ENCODE measurements around the gene PIERCE2. TPM values are rescaled to one million over a fixed set of nuclear protein-coding genes. Genes with fewer than 3 reads are reported as not detected.
"Not testable (repeated sequence)": the region's sequence is repeated elsewhere in the genome, so short reads cannot be mapped to it uniquely, and the experiment has no call there.

The PIERCE2 gene
- total RNA-seq = not detected in 2 replicates

- intact Hi-C loops (cut with micrococcal nuclease) = loop anchor here (1.0 to 5.0 kb wide), 13 partner anchors 27 to 835 kb away; partner anchors contain the start of genes PIGB, PIGBOS1 and RFX7
Observed at GRCh38 chr15:55408012-55408928, at the start of gene PIERCE2, which contains the start of gene CCPG1. TSS of gene PIERCE2 (plus strand) at chr15:55408495. CDS start at chr15:55408769, 274 bp downstream. TSS of gene CCPG1 (minus strand) at chr15:55408359. CDS start at chr15:55389424, 18,935 bp downstream.

- intact Hi-C loops (cut with micrococcal nuclease) = no loop called here
Observed at GRCh38 chr15:55360256-55360655, 48.0 kb upstream of the PIERCE2 start.

DNA sequence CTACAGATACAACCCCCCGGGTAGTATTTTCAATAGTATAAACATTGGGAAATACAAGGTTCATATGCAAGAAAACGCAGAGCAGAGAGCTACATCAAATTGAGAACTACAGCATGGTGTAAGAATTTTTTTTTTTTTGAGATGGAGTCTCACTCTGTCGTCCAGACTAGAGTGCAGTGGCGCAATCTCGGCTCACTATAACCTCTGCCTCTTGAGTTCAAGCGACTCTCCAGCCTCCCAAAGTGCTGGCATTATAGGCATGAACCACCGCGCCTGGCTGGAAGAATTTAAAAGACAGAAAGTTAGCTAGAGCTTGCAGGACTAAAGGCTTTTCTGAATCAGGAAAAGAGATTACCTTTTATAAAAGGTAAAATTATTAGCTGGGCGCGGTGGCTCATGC is 47.2 kb upstream of the PIERCE2 start:
- intact Hi-C loops (cut with micrococcal nuclease) = no loop called here

GRCh38 chr15:55362641-55363040 is 45.7 kb upstream of the PIERCE2 start:
- intact Hi-C loops (cut with micrococcal nuclease) = no loop called here

DNA sequence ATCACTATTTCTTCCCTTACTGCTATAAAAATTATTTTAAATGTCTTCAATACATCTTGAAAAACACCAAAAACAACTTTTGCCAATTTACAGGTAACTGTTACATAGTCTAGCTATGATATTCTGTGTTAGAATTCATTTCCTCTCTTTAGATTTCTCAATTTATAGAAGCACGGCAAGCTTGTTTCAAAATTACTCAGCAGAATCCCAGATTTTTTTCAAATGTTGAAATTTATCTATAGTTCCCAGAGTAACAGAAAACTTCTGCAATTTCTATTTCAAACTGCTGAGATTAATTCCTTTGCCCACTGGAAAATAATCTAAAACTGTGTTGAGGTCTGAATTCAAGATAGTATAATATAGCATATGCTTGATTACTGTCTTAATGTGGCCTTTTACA is 41.3 kb upstream of the PIERCE2 start:
- intact Hi-C loops (cut with micrococcal nuclease) = no loop called here

DNA sequence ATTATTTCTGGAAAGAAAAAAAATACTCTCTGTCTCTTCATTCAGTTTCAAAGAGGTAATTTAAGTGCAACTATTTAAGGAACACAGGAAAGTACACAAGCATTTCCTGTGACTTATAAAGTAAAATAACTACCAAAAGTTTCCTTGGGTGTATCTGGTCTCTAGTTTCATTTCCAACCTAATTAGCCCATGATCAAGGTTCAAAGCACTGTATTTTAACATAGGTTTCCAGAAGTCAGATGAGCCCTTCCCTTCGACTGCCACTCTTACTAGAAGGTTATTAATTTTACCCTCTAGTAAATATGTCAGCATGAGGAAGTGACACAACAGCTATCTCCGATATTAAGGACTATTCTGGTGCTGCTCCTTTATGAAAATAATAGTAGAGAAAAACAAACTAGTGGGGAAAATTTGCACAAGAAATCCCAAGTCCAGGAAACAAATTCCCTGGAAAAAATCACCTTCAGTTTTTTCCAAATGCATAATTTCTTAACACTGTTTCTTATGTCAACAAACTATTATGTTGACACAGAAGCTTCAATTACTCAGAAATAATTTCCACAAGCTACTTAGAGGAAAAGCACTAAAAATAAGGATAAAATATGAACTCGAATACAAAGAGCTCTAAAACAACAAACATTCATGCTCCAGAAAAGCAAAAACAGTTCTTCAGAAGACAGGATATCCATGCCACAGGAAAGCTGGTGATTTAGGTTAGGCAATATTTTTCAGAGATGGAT is 35.4 kb upstream of the PIERCE2 start:
- intact Hi-C loops (cut with micrococcal nuclease) = no loop called here

DNA sequence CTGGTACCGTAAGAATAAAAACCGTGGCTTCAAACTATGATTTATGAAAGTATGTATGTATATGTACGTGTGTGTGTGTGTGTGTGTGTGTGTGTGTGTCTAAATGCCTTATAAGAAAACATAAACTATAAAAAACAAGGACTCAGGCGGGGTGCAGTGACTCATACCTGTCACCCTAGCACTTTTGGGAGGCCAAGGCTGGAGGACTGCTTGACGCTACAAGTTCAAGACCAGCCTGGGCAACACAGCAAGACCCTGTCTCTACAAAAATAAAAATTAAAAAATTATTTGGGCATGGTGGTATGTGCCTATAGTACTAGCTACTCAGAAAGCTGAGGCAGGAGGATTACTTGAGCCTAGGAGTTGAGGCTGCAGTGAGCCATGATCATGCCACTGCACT is 29.2 kb upstream of the PIERCE2 start:
- intact Hi-C loops (cut with micrococcal nuclease) = loop anchor here (2.0 kb wide), 1 partner anchor 56 kb away; no protein-coding TSS in a partner anchor

GRCh38 chr15:55381595-55381994 is 26.7 kb upstream of the PIERCE2 start:
- intact Hi-C loops (cut with micrococcal nuclease) = no loop called here

- intact Hi-C loops (cut with micrococcal nuclease) = no loop called here
Observed at GRCh38 chr15:55383687-55384086, 24.6 kb upstream of the PIERCE2 start.

DNA sequence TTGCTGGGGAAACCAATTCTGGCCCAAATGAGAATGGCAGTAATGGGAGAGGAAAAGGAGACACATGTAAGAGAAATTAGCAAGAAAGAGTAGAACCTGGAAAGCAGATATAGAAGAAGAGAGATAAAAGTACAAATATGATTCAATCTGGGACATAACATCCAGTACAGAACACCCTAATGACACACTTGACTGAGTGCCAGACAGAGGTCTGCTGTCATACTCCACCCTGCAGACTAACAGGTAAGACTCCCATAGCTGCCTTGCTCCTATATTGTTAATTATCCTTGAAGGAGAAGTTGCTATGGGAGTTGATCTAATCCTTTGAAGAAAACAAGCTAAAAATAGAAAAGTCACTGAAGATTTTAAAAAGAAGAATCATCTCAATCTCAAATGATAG is 21.3 kb upstream of the PIERCE2 start:
- intact Hi-C loops (cut with micrococcal nuclease) = no loop called here

GRCh38 chr15:55389264-55389607 is 19.1 kb upstream of the PIERCE2 start:
- intact Hi-C loops (cut with micrococcal nuclease) = no loop called here

- intact Hi-C loops (cut with micrococcal nuclease) = no loop called here
Observed at GRCh38 chr15:55394694-55395093, 13.6 kb upstream of the PIERCE2 start.

- intact Hi-C loops (cut with micrococcal nuclease) = no loop called here
Observed at GRCh38 chr15:55398243-55398642, 10.1 kb upstream of the PIERCE2 start.

GRCh38 chr15:55400050-55400449 is 8.2 kb upstream of the PIERCE2 start:
- intact Hi-C loops (cut with micrococcal nuclease) = not testable (repeated sequence)

- intact Hi-C loops (cut with micrococcal nuclease) = no loop called here
Observed at GRCh38 chr15:55401786-55402246, 6.5 kb upstream of the PIERCE2 start.

- intact Hi-C loops (cut with micrococcal nuclease) = no loop called here
Observed at GRCh38 chr15:55402707-55403106, 5.6 kb upstream of the PIERCE2 start.

DNA sequence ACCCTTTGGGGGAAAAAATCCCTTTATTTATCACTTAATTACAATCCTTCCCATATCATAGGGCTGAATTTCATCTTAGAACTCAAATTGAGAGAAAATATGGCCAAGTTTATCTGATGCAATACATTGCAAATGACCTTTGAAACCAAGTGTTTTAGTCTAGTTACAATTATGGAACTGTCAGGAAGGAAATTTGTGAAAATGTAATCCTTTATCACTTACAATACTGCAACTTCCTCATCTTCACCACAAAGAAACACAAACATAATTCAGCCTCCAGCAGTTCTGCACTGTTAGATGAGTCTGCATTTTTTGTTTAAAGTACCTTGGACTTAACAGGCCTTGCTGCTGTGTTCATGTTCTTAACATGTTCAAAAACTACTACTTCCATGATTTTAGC is 4.8 kb upstream of the PIERCE2 start:
- intact Hi-C loops (cut with micrococcal nuclease) = no loop called here

GRCh38 chr15:55407498-55408011 is 740 bp upstream of the PIERCE2 start:
- intact Hi-C loops (cut with micrococcal nuclease) = loop anchor here (1.0 to 5.0 kb wide), 14 partner anchors 28 to 839 kb away; partner anchors contain the start of genes PIGB, PIGBOS1 and RFX7

DNA sequence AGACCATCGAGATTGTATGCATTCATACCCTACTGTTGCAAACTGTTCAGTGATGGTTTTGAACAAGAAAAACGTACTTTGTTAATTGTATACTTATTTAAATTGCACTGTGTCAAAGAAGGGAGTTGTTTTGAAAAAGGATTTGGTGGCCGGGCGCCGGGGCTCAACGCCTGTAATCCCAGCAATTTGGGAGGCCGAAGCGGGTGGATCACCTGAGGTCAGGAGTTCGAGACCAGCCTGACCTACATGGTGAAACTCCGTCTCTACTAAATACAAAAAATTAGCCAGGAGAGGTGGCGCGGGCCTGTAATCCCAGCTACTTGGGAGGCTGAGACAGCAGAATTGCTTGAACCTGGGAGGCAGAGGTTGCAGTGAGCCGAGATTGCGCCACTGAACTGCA is 681 bp downstream of the PIERCE2 start:
- intact Hi-C loops (cut with micrococcal nuclease) = loop anchor here (1.0 to 5.0 kb wide), 13 partner anchors 26 to 834 kb away; partner anchors contain the start of genes PIGB, PIGBOS1 and RFX7

GRCh38 chr15:55417678-55418077 is 9.4 kb downstream of the PIERCE2 start:
- intact Hi-C loops (cut with micrococcal nuclease) = not testable (repeated sequence)

DNA sequence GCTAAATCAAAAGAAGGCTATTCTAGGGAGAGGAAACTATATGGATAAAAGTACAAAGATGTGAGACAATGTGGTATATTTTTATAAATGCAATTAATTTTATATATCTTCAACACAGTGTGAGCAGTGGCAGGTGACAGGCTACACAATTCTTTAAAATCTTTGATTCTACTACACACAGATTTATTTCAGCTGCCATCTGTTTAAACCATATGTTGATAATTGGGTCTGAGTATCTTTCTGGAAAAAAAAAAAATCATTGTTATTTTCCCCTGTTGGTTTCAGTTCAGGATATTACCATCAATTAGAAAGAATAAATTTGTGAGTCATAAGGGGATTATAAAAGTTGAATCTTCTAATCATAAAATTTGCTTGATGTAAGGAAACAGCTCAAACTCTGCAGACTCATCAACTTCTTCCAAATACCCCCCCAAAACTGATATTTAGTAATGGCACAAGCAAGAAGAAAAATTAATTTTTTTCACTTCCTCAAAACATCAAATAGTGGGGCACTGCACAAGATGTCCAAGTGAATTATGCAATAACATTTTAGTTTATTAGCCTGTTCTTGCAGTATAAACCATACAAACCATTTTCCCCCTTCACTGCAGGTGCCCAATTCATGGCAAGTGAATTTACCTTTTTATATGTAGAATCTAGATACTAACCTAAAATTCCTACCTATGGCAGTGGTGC is 12.0 kb downstream of the PIERCE2 start:
- intact Hi-C loops (cut with micrococcal nuclease) = no loop called here
